Measurements from ENCODE around the gene SUFU.

- no peak for TF ChIP-seq CTCF (IDR thresholded peaks at IDR 0.05)
- no peak for TF ChIP-seq POLR2A (IDR thresholded peaks at IDR 0.05)
Observed at GRCh38 chr10:102668326-102669107, 164.7 kb downstream of the SUFU start.

Data from esophagus squamous epithelium (tissue), 4 donors.